GM18505 (cell line): ENCODE results near the gene SLC37A1.

Experiments used
- ATAC-seq: cut with Tn5 transposase; IDR thresholded peaks from one replicate; pipeline ENCODE4 v1.9.1; 2021; ENCODE audit not compliant: unreplicated experiment
- POLR2A ChIP-seq: IDR thresholded peaks from 4 replicates; pipeline ENCODE4 v1.6.1; 2011; ENCODE audit warnings: borderline replicate concordance; ENCODE audit not compliant: insufficient read depth, insufficient read length; ENCODE audit errors: extremely low read depth

The SLC37A1 gene

GRCh38 chr21:42474043-42474831 lies 39.4 kb upstream of the SLC37A1 start:
- ATAC-seq = no peak
- no peak for TF ChIP-seq POLR2A

- ATAC-seq = no peak
These were observed 38.6 kb upstream of the SLC37A1 start for GRCh38 chr21:42475036-42475435.

GRCh38 chr21:42475526-42476387 lies 37.9 kb upstream of the SLC37A1 start:
- TF ChIP-seq POLR2A = no peak
- no peak for ATAC-seq

More at GRCh38 chr21:42475036-42475435, 38.6 kb upstream of the SLC37A1 start:
- no peak for TF ChIP-seq POLR2A

GRCh38 chr21:42476388-42477331 lies 37.0 kb upstream of the SLC37A1 start:
- ATAC-seq = no peak
- TF ChIP-seq POLR2A = no peak

- ATAC-seq = no peak
- TF ChIP-seq POLR2A = no peak
These were observed 35.1 kb upstream of the SLC37A1 start for GRCh38 chr21:42478504-42478903.

- no peak for TF ChIP-seq POLR2A
- ATAC-seq = no peak
These were observed 34.1 kb upstream of the SLC37A1 start for GRCh38 chr21:42479582-42479981.

GRCh38 chr21:42480736-42481135 lies 32.9 kb upstream of the SLC37A1 start:
- TF ChIP-seq POLR2A = no peak
- no peak for ATAC-seq

- ATAC-seq = no peak
- no peak for TF ChIP-seq POLR2A
These were observed 32.5 kb upstream of the SLC37A1 start for GRCh38 chr21:42481169-42481568.

- TF ChIP-seq POLR2A = no peak
- no peak for ATAC-seq
These were observed 28.7 kb upstream of the SLC37A1 start for GRCh38 chr21:42484966-42485365.

- ATAC-seq = no peak
- no peak for TF ChIP-seq POLR2A
These were observed 27.6 kb upstream of the SLC37A1 start for GRCh38 chr21:42486072-42486471.

GRCh38 chr21:42486531-42486930 lies 27.1 kb upstream of the SLC37A1 start:
- no peak for ATAC-seq
- no peak for TF ChIP-seq POLR2A

- no peak for ATAC-seq
- TF ChIP-seq POLR2A = no peak
These were observed 24.6 kb upstream of the SLC37A1 start for GRCh38 chr21:42489006-42489563.
